Kidney (tissue), 14 donors: ENCODE results near the gene ELOVL2. TPM values are rescaled to one million over a fixed set of nuclear protein-coding genes. Genes with fewer than 3 reads are reported as not detected.

ENCODE experiments used
- DNase-seq, 5 donors: peaks; one replicate each; pipeline ENCODE4 v3.0.0-alpha.2; 2013 to 2020
- FAIRE-seq: peaks from 2 replicates; lab custom pipeline; 2012; peaks lifted over from hg19 to GRCh38; lab: Jason Lieb, UNC
- H3K27ac ChIP-seq, 2 donors: one replicate each; pipeline ENCODE4 v1.7.0; 2013; ENCODE audit warnings: low read depth in 2 of 2, low read length in 2 of 2, inconsistent platforms in 1 of 2
- H3K27me3 ChIP-seq: one replicate; pipeline ENCODE4 v1.7.1; 2013; ENCODE audit warnings: low read length, inconsistent platforms; ENCODE audit not compliant: control insufficient read depth, insufficient read depth
- H3K36me3 ChIP-seq, 3 donors: one replicate each; pipeline versions ENCODE4 v1.7.0 to v1.7.1; 2013; ENCODE audit warnings: low read length in 3 of 3, control low read depth in 1 of 3, inconsistent platforms in 1 of 3; ENCODE audit not compliant: insufficient read depth in 3 of 3, control insufficient read depth in 2 of 3
- H3K4me1 ChIP-seq, 3 donors: one replicate each; pipeline versions ENCODE4 v1.7.0 to v1.7.1; 2013; ENCODE audit warnings: low read length in 3 of 3, inconsistent platforms in 1 of 3, low read depth in 1 of 3; ENCODE audit not compliant: control insufficient read depth in 2 of 3, insufficient read depth in 2 of 3
- H3K4me3 ChIP-seq, 3 donors: one replicate each; pipeline versions ENCODE4 v1.7.0 to v1.8.1; 2013; ENCODE audit warnings: low read length in 3 of 3, control low read depth in 1 of 3, inconsistent platforms in 1 of 3
- H3K9ac ChIP-seq, 3 donors: one replicate each; pipeline versions ENCODE4 v1.7.0 to v1.7.1; 2013; ENCODE audit warnings: low read length in 3 of 3, control low read depth in 1 of 3, inconsistent platforms in 1 of 3
- H3K9me3 ChIP-seq, 3 donors: one replicate each; pipeline versions ENCODE4 v1.7.0 to v1.7.1; 2013; ENCODE audit warnings: low read length in 3 of 3, control low read depth in 1 of 3, inconsistent platforms in 1 of 3; ENCODE audit not compliant: control insufficient read depth in 2 of 3, insufficient read depth in 1 of 3
- intact Hi-C: fragments of 100-400 bp; cut with DNase I; formaldehyde crosslinking; loops from one replicate; pipeline ENCODE4 v1.11.1; 2022
- polyA plus RNA-seq: library from polyadenylated mRNA; stranded (reverse); fragments of 350-450 nt; fragmentation: Illumina TruSeq; extraction: RNeasy Lipid Tissue Mini Kit (QIAGEN cat#74804); gene quantifications from one replicate; pipeline ENCODE4 v1.2.3, GENCODE V29; 2014; ENCODE audit warnings: low read depth, low replicate concordance; ENCODE audit not compliant: insufficient read depth
- total RNA-seq: library from RNA; stranded (reverse); fragmentation: NEBNext Ultra II Directional; extraction: Animal tissue kit (Norgen Biotek cat#: 25700); gene quantifications from one replicate; pipeline ENCODE4 v1.2.1, GENCODE V29; 2021
- TF ChIP-seq, protein P1 (sequence below): IDR thresholded peaks from 3 replicates; pipeline ENCODE4 v1.5.1; 2012; ENCODE audit warnings: mild to moderate bottlenecking, moderate library complexity, borderline replicate concordance; ENCODE audit not compliant: insufficient read depth; ENCODE audit errors: extremely low read depth
- donor health status: control.
- donor health status: control.
- donor health status: control.
- donor health status: control.
- donor health status: control.
- donor health status: DM: yes; HTN: yes; CAD: no.
- donor health status: Normal renal cell carcinoma (clear cell type).

ELOVL2 gene
- total and polyA plus RNA-seq, 2 donors from 2014 or later = 0.79 TPM; not detected in 1

DNA sequence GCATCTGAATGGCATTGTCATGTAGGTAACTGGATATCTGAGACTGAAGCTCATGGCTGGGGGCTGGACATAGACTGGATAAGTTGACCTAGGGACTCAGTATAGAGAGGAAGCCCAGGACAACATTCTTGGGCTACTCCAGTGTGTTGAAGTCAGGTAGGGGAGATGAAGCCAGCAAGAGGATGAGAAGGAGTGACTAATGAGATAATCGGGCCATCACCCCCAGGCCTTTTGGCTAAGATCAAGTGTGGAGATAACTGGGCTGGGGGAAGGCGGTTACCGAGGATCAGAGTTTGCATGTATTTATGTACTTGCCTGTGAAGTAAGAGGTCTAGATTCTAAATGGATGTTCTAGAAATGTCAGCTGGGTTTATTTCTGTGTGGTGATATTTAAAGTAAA, 73.4 kb downstream of the ELOVL2 start:
- intact Hi-C loops = no loop called here
- Histone ChIP-seq H3K9ac (no peak overlapping the region), H3K4me1 (no peaks in the 10 kb centered on the region), H3K9me3 (peaks cover 0 to 3% (median 0%) of the 10 kb centered on the region in 3 donors), H3K4me3 (no peak overlapping the region), H3K36me3 (no peaks in the 10 kb centered on the region), H3K27ac (no peak overlapping the region), H3K27me3 (no peaks in the 10 kb centered on the region)
- TF ChIP-seq, protein P1, sequence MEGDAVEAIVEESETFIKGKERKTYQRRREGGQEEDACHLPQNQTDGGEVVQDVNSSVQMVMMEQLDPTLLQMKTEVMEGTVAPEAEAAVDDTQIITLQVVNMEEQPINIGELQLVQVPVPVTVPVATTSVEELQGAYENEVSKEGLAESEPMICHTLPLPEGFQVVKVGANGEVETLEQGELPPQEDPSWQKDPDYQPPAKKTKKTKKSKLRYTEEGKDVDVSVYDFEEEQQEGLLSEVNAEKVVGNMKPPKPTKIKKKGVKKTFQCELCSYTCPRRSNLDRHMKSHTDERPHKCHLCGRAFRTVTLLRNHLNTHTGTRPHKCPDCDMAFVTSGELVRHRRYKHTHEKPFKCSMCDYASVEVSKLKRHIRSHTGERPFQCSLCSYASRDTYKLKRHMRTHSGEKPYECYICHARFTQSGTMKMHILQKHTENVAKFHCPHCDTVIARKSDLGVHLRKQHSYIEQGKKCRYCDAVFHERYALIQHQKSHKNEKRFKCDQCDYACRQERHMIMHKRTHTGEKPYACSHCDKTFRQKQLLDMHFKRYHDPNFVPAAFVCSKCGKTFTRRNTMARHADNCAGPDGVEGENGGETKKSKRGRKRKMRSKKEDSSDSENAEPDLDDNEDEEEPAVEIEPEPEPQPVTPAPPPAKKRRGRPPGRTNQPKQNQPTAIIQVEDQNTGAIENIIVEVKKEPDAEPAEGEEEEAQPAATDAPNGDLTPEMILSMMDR = no peak
- FAIRE-seq (no peak), DNase-seq (no peak)

DNA sequence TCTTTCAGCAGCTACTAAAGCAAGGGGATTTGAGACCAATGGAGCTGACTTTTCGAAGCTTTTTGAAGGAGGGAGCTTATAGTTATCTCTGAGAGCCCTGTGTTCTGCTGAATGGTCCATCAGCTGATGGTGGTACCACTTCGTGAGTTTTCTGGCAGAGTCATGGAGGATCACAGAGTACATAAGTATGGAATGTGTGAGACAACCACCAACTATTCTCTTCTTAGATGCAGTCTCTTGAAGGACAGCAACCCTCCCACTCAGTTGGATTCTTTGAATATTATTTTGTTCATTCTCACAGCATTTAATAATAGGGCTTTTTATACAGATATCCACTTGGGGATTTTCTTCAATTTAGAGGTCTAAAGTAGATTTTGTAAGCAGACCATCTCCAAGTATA, 75.3 kb downstream of the ELOVL2 start:
- Histone ChIP-seq H3K9ac (no peak overlapping the region), H3K4me3 (no peak overlapping the region), H3K27ac (no peak overlapping the region), H3K36me3 (no peaks in the 10 kb centered on the region), H3K4me1 (no peaks in the 10 kb centered on the region), H3K9me3 (peaks cover 0 to 3% (median 0%) of the 10 kb centered on the region in 3 donors), H3K27me3 (no peaks in the 10 kb centered on the region)
- FAIRE-seq (no peak), DNase-seq (no peak)
- TF ChIP-seq, protein P1 = no peak
- intact Hi-C loops = no loop called here

DNA sequence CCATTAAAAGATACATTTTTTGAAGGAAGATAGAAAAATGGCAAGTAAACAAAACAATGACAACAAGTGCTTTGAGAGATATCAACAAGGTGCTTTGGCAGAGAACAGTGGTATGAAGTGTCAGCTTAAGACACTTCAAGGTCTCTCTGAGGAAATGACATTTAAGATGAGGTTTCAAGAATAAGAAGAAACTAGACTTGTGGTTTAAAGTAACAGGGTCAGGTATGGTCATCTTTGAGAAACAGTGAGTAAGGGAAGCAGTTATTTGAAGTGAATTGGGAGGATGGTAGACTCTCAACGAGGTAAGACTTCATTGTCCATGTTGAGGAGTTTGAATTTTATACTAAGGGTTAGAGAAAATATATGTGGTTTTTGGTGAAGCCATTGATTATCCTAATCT, 79.4 kb downstream of the ELOVL2 start:
- no peaks in the 10 kb centered on the region for H3K27me3 ChIP-seq
- no peak overlapping the region for H3K27ac ChIP-seq
- no peaks in the 10 kb centered on the region for H3K36me3 ChIP-seq
- no peak for FAIRE-seq
- DNase-seq = no peak
- H3K9ac ChIP-seq = no peak overlapping the region
- no peaks in the 10 kb centered on the region for H3K4me1 ChIP-seq
- intact Hi-C loops = no loop called here
- peaks cover 0 to 3% (median 0%) of the 10 kb centered on the region in 3 donors for H3K9me3 ChIP-seq
- no peak overlapping the region for H3K4me3 ChIP-seq
- TF ChIP-seq, protein P1 = no peak

DNA sequence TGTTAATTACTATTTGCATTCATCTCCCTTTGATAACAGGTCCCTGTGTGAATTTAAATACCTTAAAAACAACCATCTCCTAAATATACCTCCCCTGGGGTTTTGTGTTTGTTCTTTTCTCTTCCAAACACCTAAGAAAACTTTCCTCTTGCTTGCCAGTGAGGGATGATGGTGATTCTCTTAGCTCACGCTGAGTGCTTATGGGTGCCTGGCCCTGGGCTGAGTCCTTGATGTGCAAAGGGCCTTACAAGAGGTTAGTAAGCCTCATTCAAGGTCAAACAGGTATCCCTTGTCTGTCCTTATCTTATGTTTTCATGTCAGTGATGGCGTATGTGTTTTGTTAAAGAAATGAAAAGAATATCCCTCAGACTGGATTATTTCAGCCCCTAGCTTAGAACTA, 81.0 kb downstream of the ELOVL2 start:
- H3K27ac ChIP-seq = no peak overlapping the region
- intact Hi-C loops = no loop called here
- H3K4me3 ChIP-seq = no peak overlapping the region
- DNase-seq (no peak), FAIRE-seq (no peak)
- H3K9ac ChIP-seq = no peak overlapping the region
- no peaks in the 10 kb centered on the region for H3K4me1 ChIP-seq
- H3K9me3 ChIP-seq = peaks cover 0 to 3% (median 0%) of the 10 kb centered on the region in 3 donors
- H3K36me3 ChIP-seq = no peaks in the 10 kb centered on the region
- TF ChIP-seq, protein P1 = no peak
- H3K27me3 ChIP-seq = no peaks in the 10 kb centered on the region
